Medulla oblongata (tissue), 1 donor: Measurements from ENCODE around the gene FTL.
"Not testable (repeated sequence)": the region's sequence is repeated elsewhere in the genome, so short reads cannot be mapped to it uniquely, and the experiment has no call there.

Source experiments
- DNase-seq: peaks from one replicate; pipeline ENCODE4 v3.0.0-alpha.2; 2015; ENCODE audit errors: extremely low spot score

Gene FTL

GRCh38 chr19:48965040-48965805, at the start of gene FTL:
Gene FTL, plus strand, starts transcription at chr19:48965309. Its CDS starts 199 bp downstream, at chr19:48965508.
- peak; percentile 99 for DNase-seq

GRCh38 chr19:48915757-48916156, 49.4 kb upstream of the FTL start:
- no peak for DNase-seq

- DNase-seq, result no peak
These were observed 47.0 kb upstream of the FTL start for GRCh38 chr19:48918071-48918470.

- no peak for DNase-seq
These were observed 46.3 kb upstream of the FTL start for GRCh38 chr19:48918801-48919247.

GRCh38 chr19:48919271-48919670, 45.8 kb upstream of the FTL start:
- DNase-seq, result not testable (repeated sequence)

- DNase-seq, result no peak
These were observed 44.2 kb upstream of the FTL start for GRCh38 chr19:48920949-48921348.

GRCh38 chr19:48921721-48922500, 43.2 kb upstream of the FTL start:
- DNase-seq, result no peak

GRCh38 chr19:48922548-48923490, 42.3 kb upstream of the FTL start:
- no peak for DNase-seq

- no peak for DNase-seq
These were observed 39.8 kb upstream of the FTL start for GRCh38 chr19:48925240-48925843.

- DNase-seq, result not testable (repeated sequence)
These were observed 39.2 kb upstream of the FTL start for GRCh38 chr19:48925890-48926289.

- peak; percentile 67 for DNase-seq
These were observed 38.2 kb upstream of the FTL start for GRCh38 chr19:48926909-48927308.

- not testable (repeated sequence) for DNase-seq
These were observed 37.4 kb upstream of the FTL start for GRCh38 chr19:48927692-48928091.

GRCh38 chr19:48928164-48929025, 36.7 kb upstream of the FTL start:
- no peak for DNase-seq

- DNase-seq, result peak; percentile 60
These were observed 31.7 kb upstream of the FTL start, which contains the start of gene DHDH for GRCh38 chr19:48933382-48933932. Gene DHDH, plus strand, starts transcription at chr19:48933699. Its CDS starts 23 bp downstream, at chr19:48933722.

- no peak for DNase-seq
These were observed 30.3 kb upstream of the FTL start for GRCh38 chr19:48934837-48935236.

GRCh38 chr19:48935864-48936263, 29.2 kb upstream of the FTL start:
- no peak for DNase-seq

- DNase-seq, result no peak
These were observed 26.9 kb upstream of the FTL start for GRCh38 chr19:48938256-48938655.

GRCh38 chr19:48940902-48941301, 24.2 kb upstream of the FTL start:
- no peak for DNase-seq

- DNase-seq, result no peak
These were observed 22.0 kb upstream of the FTL start for GRCh38 chr19:48943081-48943480.

GRCh38 chr19:48945415-48945814, 19.7 kb upstream of the FTL start:
- no peak for DNase-seq
